ENCODE results near the gene TGFBRAP1. TPM values are rescaled to one million over a fixed set of nuclear protein-coding genes. Genes with fewer than 3 reads are reported as not detected.

The TGFBRAP1 gene
- total and polyA plus RNA-seq, 9 of the 15 experiments (the other 6 are each of a cell fraction or from before 2014, with no cell fraction given) = 3.7 to 18.0 (median 11.0) TPM

GRCh38 chr2:105337122-105338019, 7.8 kb upstream of the TGFBRAP1 start, which contains the start of gene C2orf49 (continued):
- TF ChIP-seq YY1 (IDR thresholded peaks at IDR 0.05; ENCODE audit: borderline replicate concordance in 1 of 3, control insufficient read depth in 1 of 3, extremely low read depth in 1 of 3, insufficient read depth in 3 of 3, insufficient read length in 1 of 3, insufficient replicate concordance in 2 of 3, low read depth in 1 of 3, low read length in 2 of 3) (peak in 2 of 3 experiments; percentile 74 to 80), TFAM (CRISPR knock-in tag; conservative IDR thresholded peaks at IDR 0.05) (no peak), NR2C2 (CRISPR knock-in tag; IDR thresholded peaks at IDR 0.05) (peak; percentile 98), NR2C2 (tag; IDR thresholded peaks at IDR 0.05) (peak; percentile 100), NFIC (IDR thresholded peaks at IDR 0.05) (peak; percentile 14; the same call in 1 of the 2 replicates), ZFP36 (IDR thresholded peaks at IDR 0.05; ENCODE audit: low read depth, low read length, partially characterized antibody) (no peak), GATA2 (CRISPR knock-in tag; IDR thresholded peaks at IDR 0.05) (no peak), FOXP1 (CRISPR knock-in tag; IDR thresholded peaks at IDR 0.05) (no peak), TCF7 (IDR thresholded peaks at IDR 0.05; ENCODE audit: borderline replicate concordance) (no peak), RAD51 (IDR thresholded peaks at IDR 0.05; ENCODE audit: borderline replicate concordance, low read depth) (no peak), ILK (tag; IDR thresholded peaks at IDR 0.05; ENCODE audit: borderline replicate concordance, low read depth) (no peak), SREBF2 (CRISPR knock-in tag; IDR thresholded peaks at IDR 0.05) (no peak), ZNF644 (tag; IDR thresholded peaks at IDR 0.05; ENCODE audit: low read depth) (no peak; the same call in 1 of the 2 replicates), XRCC5 (IDR thresholded peaks at IDR 0.05; ENCODE audit: low read depth, low read length) (no peak; the same call in 1 of the 2 replicates), NUFIP1 (IDR thresholded peaks at IDR 0.05; ENCODE audit: partially characterized antibody) (no peak), ASH1L (IDR thresholded peaks at IDR 0.05; ENCODE audit: borderline replicate concordance, low read depth, partially characterized antibody) (peak; percentile 20), HDGF (IDR thresholded peaks at IDR 0.05) (no peak), KAT2B (IDR thresholded peaks at IDR 0.05; ENCODE audit: low read depth, low read length) (no peak)
- TF ChIP-seq, protein P1, sequence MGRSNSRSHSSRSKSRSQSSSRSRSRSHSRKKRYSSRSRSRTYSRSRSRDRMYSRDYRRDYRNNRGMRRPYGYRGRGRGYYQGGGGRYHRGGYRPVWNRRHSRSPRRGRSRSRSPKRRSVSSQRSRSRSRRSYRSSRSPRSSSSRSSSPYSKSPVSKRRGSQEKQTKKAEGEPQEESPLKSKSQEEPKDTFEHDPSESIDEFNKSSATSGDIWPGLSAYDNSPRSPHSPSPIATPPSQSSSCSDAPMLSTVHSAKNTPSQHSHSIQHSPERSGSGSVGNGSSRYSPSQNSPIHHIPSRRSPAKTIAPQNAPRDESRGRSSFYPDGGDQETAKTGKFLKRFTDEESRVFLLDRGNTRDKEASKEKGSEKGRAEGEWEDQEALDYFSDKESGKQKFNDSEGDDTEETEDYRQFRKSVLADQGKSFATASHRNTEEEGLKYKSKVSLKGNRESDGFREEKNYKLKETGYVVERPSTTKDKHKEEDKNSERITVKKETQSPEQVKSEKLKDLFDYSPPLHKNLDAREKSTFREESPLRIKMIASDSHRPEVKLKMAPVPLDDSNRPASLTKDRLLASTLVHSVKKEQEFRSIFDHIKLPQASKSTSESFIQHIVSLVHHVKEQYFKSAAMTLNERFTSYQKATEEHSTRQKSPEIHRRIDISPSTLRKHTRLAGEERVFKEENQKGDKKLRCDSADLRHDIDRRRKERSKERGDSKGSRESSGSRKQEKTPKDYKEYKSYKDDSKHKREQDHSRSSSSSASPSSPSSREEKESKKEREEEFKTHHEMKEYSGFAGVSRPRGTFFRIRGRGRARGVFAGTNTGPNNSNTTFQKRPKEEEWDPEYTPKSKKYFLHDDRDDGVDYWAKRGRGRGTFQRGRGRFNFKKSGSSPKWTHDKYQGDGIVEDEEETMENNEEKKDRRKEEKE (IDR thresholded peaks at IDR 0.05; ENCODE audit: borderline replicate concordance in 1 of 2, control insufficient read depth in 1 of 2, low read depth in 2 of 2, low read length in 1 of 2) = no peak
- TF ChIP-seq, protein P2, sequence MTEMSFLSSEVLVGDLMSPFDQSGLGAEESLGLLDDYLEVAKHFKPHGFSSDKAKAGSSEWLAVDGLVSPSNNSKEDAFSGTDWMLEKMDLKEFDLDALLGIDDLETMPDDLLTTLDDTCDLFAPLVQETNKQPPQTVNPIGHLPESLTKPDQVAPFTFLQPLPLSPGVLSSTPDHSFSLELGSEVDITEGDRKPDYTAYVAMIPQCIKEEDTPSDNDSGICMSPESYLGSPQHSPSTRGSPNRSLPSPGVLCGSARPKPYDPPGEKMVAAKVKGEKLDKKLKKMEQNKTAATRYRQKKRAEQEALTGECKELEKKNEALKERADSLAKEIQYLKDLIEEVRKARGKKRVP (CRISPR knock-in tag; IDR thresholded peaks at IDR 0.05) = no peak
- TF ChIP-seq, protein P3, sequence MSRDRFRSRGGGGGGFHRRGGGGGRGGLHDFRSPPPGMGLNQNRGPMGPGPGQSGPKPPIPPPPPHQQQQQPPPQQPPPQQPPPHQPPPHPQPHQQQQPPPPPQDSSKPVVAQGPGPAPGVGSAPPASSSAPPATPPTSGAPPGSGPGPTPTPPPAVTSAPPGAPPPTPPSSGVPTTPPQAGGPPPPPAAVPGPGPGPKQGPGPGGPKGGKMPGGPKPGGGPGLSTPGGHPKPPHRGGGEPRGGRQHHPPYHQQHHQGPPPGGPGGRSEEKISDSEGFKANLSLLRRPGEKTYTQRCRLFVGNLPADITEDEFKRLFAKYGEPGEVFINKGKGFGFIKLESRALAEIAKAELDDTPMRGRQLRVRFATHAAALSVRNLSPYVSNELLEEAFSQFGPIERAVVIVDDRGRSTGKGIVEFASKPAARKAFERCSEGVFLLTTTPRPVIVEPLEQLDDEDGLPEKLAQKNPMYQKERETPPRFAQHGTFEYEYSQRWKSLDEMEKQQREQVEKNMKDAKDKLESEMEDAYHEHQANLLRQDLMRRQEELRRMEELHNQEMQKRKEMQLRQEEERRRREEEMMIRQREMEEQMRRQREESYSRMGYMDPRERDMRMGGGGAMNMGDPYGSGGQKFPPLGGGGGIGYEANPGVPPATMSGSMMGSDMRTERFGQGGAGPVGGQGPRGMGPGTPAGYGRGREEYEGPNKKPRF (IDR thresholded peaks at IDR 0.05; ENCODE audit: low read depth, low read length) = no peak
